GM23338 (cell line): ENCODE results near the gene GALM. TPM values are rescaled to one million over a fixed set of nuclear protein-coding genes. Genes with fewer than 3 reads are reported as not detected.

Source experiments
- ATAC-seq: fragments of 200-7000 bp; cut with Tn5 transposase; 3 replicates; pipeline ENCODE4 v1.9.1; 2020
- DNase-seq: peaks from one replicate; pipeline ENCODE4 v3.0.0-alpha.2; 2015; ENCODE audit warnings: low spot score
- H2AFZ ChIP-seq: fragments of 200-600 bp; sonication (generic); 2 replicates; pipeline ENCODE4 v1.8.0; 2016; ENCODE audit warnings: antibody characterized with exemption, mild to moderate bottlenecking, moderate library complexity
- H3F3A ChIP-seq: fragments of 200-600 bp; sonication (generic); replicated peaks from 2 replicates; pipeline ENCODE4 v1.8.0; 2017; ENCODE audit warnings: antibody characterized with exemption, mixed run types, low read depth
- H3K27ac ChIP-seq: fragments of 200-600 bp; sonication (generic); 2 replicates; pipeline ENCODE4 v1.6.1; 2016; ENCODE audit warnings: low read depth
- H3K27me3 ChIP-seq: fragments of 200-600 bp; sonication (generic); 2 replicates; pipeline ENCODE4 v1.8.0; 2016; ENCODE audit warnings: mild to moderate bottlenecking, mixed run types, moderate library complexity; ENCODE audit not compliant: insufficient read depth
- H3K36me3 ChIP-seq: fragments of 200-600 bp; sonication (generic); 2 replicates; pipeline ENCODE4 v1.8.0; 2016; ENCODE audit warnings: mild to moderate bottlenecking; ENCODE audit not compliant: insufficient read depth
- H3K4me1 ChIP-seq: fragments of 200-600 bp; sonication (generic); 2 replicates; pipeline ENCODE4 v1.8.0; 2016; ENCODE audit warnings: mild to moderate bottlenecking, moderate library complexity; ENCODE audit not compliant: insufficient read depth
- H3K4me2 ChIP-seq: fragments of 200-600 bp; sonication (generic); 2 replicates; pipeline ENCODE4 v1.7.1; 2017; ENCODE audit warnings: mixed run types
- H3K4me3 ChIP-seq: fragments of 200-600 bp; sonication (generic); 2 replicates; pipeline ENCODE4 v1.6.1; 2016; ENCODE audit warnings: mixed run types
- H3K79me2 ChIP-seq: fragments of 200-600 bp; sonication (generic); replicated peaks from 2 replicates; pipeline ENCODE4 v1.8.0; 2017; ENCODE audit warnings: mild to moderate bottlenecking; ENCODE audit not compliant: insufficient read depth
- H3K9me2 ChIP-seq: fragments of 200-600 bp; sonication (generic); 2 replicates; pipeline ENCODE4 v1.8.0; 2017; ENCODE audit not compliant: insufficient read depth
- H4K20me1 ChIP-seq: fragments of 200-600 bp; sonication (generic); replicated peaks from 2 replicates; pipeline ENCODE4 v1.8.0; 2017; ENCODE audit warnings: mild to moderate bottlenecking; ENCODE audit not compliant: insufficient read depth
- H3K27ac Mint-ChIP-seq: 2 replicates; pipeline ENCODE4 v1.8.0; 2020; ENCODE audit warnings: inconsistent platforms, mild to moderate bottlenecking, moderate library complexity, mixed read lengths
- H3K27me3 Mint-ChIP-seq: 3 replicates; pipeline ENCODE4 v1.8.0; 2022; ENCODE audit warnings: low read depth, mild to moderate bottlenecking, moderate library complexity, mixed read lengths, inconsistent platforms; ENCODE audit not compliant: insufficient read depth, poor library complexity
- H3K36me3 Mint-ChIP-seq: 3 replicates; pipeline ENCODE4 v1.8.0; 2021; ENCODE audit warnings: low read depth, mild to moderate bottlenecking, inconsistent platforms, moderate library complexity, mixed read lengths
- H3K4me1 Mint-ChIP-seq: 3 replicates; pipeline ENCODE4 v1.8.0; 2020; ENCODE audit warnings: mild to moderate bottlenecking, inconsistent platforms, mixed read lengths
- H3K4me3 Mint-ChIP-seq: 3 replicates; pipeline ENCODE4 v1.8.0; 2021; ENCODE audit warnings: moderate library complexity, mild to moderate bottlenecking, inconsistent platforms, mixed read lengths
- H3K9me3 Mint-ChIP-seq: 3 replicates; pipeline ENCODE4 v1.8.0; 2020; ENCODE audit warnings: moderate library complexity, mild to moderate bottlenecking, inconsistent platforms, mixed read lengths
- CREB1 ChIP-seq: fragments of 250-450 bp; sonication (Bioruptor Pico); IDR thresholded peaks from 2 replicates; pipeline ENCODE4 v1.5.0; 2020; ENCODE audit warnings: low read depth, mild to moderate bottlenecking, moderate library complexity
- EZH2 ChIP-seq: fragments of 200-600 bp; sonication (generic); IDR thresholded peaks from one replicate; pipeline ENCODE4 v1.8.0; 2017; ENCODE audit warnings: antibody characterized with exemption, mild to moderate bottlenecking, low read depth; ENCODE audit not compliant: unreplicated experiment
- EZH2phosphoT487 ChIP-seq: fragments of 200-600 bp; sonication (generic); IDR thresholded peaks from one replicate; pipeline ENCODE4 v1.8.1; 2018; ENCODE audit warnings: antibody characterized with exemption; ENCODE audit not compliant: unreplicated experiment
- JUNB ChIP-seq: IDR thresholded peaks from one replicate; pipeline ENCODE4 v1.6.1; 2016; ENCODE audit warnings: antibody characterized with exemption; ENCODE audit not compliant: unreplicated experiment
- NANOG ChIP-seq: IDR thresholded peaks from 2 replicates; pipeline ENCODE4 v1.6.1; 2016; ENCODE audit warnings: antibody characterized with exemption, borderline replicate concordance
- POLR2AphosphoS5 ChIP-seq: IDR thresholded peaks from 2 replicates; pipeline ENCODE4 v1.6.1; 2016; ENCODE audit warnings: antibody characterized with exemption, low read depth
- STAT1 ChIP-seq: IDR thresholded peaks from one replicate; pipeline ENCODE4 v1.6.1; 2016; ENCODE audit warnings: antibody characterized with exemption; ENCODE audit not compliant: unreplicated experiment
- ZNF114 ChIP-seq: fragments of 250-450 bp; sonication (Bioruptor Pico); IDR thresholded peaks from 2 replicates; pipeline ENCODE4 v1.5.0; 2020; ENCODE audit warnings: mild to moderate bottlenecking, moderate library complexity
- ZNF331 ChIP-seq: fragments of 250-450 bp; sonication (Bioruptor Pico); IDR thresholded peaks from 2 replicates; pipeline ENCODE4 v1.5.0; 2020; ENCODE audit warnings: low read depth, mild to moderate bottlenecking, moderate library complexity
- polyA plus RNA-seq: library from polyadenylated mRNA; unstranded; fragments of >200 nt; fragmentation: Nextera tagmentation; extraction: Ambion mirVana; gene quantifications from 2 replicates; pipeline ENCODE4 v1.2.1, GENCODE V29; 2016
- total RNA-seq: library from RNA; depleted of rRNA; stranded (reverse); fragments of >200 nt; shearing (Covaris generic); gene quantifications from 2 replicates; pipeline ENCODE4 v1.2.3, GENCODE V29; 2014
- TF ChIP-seq, protein P1 (sequence below): IDR thresholded peaks from 2 replicates; pipeline ENCODE4 v1.6.1; 2016; ENCODE audit warnings: antibody characterized with exemption
- TF ChIP-seq, protein P2 (sequence below): IDR thresholded peaks from one replicate; pipeline ENCODE4 v1.6.1; 2018; ENCODE audit warnings: antibody characterized with exemption; ENCODE audit not compliant: unreplicated experiment
- TF ChIP-seq, protein P3 (sequence below): fragments of 250-450 bp; sonication (Bioruptor Pico); IDR thresholded peaks from 2 replicates; pipeline ENCODE4 v1.5.0; 2020; ENCODE audit warnings: mild to moderate bottlenecking, moderate library complexity
- TF ChIP-seq, protein P4 (sequence below), 2 experiments: fragments of 200-600 bp in 1 of 2; sonication (generic) in 1 of 2; conservative IDR thresholded peaks; 2 replicates each; pipeline versions ENCODE4 v1.5.1 to v1.6.1; 2016 to 2017; ENCODE audit warnings: antibody characterized with exemption in 2 of 2, low read depth in 2 of 2, mild to moderate bottlenecking in 2 of 2, moderate library complexity in 1 of 2

GALM gene
- total and polyA plus RNA-seq, 2 experiments from 2014 or later: 9.3 to 21.6 TPM

DNA sequence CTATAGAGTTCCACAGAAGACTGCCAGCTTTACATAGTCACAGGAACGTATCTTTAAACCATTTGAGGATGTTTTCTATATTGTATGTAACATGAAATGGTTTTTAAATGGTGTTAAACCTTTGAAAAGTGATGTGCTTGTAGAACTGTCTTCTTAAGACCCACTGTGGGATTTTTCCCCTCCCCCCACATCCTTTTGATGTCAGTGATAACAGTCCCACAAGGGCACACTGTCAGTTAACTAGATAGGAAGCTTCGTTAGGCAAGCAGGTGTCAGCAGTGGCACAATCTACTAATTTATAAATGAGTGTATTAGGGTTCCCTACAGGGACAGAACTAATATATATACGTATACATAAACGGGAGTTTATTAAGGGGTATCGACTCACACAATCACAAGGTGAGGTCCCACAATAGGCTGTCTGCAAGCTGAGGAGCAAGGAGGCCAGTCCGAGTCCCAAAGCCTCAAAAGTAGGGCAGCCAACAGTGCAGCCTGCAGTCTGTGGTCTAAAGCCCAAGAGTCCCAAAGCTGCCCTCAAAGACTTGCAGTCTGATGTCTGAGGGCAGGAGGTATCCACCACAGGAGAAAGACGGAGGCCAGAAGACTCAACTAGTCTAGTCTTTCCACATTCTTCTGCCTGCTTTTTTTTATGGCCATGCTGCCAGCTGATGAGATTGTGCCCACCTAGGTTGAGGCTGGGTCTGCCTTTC lies 39.4 kb upstream of the GALM start:
- TF ChIP-seq NANOG (no peak), STAT1 (no peak), EZH2phosphoT487 (no peak), EZH2 (no peak), POLR2AphosphoS5 (no peak), ZNF331 (CRISPR knock-in tag) (no peak), CREB1 (no peak), ZNF114 (no peak), JUNB (no peak)
- TF ChIP-seq, protein P1, sequence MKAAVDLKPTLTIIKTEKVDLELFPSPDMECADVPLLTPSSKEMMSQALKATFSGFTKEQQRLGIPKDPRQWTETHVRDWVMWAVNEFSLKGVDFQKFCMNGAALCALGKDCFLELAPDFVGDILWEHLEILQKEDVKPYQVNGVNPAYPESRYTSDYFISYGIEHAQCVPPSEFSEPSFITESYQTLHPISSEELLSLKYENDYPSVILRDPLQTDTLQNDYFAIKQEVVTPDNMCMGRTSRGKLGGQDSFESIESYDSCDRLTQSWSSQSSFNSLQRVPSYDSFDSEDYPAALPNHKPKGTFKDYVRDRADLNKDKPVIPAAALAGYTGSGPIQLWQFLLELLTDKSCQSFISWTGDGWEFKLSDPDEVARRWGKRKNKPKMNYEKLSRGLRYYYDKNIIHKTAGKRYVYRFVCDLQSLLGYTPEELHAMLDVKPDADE: no peak
- TF ChIP-seq, protein P2, sequence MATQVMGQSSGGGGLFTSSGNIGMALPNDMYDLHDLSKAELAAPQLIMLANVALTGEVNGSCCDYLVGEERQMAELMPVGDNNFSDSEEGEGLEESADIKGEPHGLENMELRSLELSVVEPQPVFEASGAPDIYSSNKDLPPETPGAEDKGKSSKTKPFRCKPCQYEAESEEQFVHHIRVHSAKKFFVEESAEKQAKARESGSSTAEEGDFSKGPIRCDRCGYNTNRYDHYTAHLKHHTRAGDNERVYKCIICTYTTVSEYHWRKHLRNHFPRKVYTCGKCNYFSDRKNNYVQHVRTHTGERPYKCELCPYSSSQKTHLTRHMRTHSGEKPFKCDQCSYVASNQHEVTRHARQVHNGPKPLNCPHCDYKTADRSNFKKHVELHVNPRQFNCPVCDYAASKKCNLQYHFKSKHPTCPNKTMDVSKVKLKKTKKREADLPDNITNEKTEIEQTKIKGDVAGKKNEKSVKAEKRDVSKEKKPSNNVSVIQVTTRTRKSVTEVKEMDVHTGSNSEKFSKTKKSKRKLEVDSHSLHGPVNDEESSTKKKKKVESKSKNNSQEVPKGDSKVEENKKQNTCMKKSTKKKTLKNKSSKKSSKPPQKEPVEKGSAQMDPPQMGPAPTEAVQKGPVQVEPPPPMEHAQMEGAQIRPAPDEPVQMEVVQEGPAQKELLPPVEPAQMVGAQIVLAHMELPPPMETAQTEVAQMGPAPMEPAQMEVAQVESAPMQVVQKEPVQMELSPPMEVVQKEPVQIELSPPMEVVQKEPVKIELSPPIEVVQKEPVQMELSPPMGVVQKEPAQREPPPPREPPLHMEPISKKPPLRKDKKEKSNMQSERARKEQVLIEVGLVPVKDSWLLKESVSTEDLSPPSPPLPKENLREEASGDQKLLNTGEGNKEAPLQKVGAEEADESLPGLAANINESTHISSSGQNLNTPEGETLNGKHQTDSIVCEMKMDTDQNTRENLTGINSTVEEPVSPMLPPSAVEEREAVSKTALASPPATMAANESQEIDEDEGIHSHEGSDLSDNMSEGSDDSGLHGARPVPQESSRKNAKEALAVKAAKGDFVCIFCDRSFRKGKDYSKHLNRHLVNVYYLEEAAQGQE: no peak
- TF ChIP-seq, protein P3, sequence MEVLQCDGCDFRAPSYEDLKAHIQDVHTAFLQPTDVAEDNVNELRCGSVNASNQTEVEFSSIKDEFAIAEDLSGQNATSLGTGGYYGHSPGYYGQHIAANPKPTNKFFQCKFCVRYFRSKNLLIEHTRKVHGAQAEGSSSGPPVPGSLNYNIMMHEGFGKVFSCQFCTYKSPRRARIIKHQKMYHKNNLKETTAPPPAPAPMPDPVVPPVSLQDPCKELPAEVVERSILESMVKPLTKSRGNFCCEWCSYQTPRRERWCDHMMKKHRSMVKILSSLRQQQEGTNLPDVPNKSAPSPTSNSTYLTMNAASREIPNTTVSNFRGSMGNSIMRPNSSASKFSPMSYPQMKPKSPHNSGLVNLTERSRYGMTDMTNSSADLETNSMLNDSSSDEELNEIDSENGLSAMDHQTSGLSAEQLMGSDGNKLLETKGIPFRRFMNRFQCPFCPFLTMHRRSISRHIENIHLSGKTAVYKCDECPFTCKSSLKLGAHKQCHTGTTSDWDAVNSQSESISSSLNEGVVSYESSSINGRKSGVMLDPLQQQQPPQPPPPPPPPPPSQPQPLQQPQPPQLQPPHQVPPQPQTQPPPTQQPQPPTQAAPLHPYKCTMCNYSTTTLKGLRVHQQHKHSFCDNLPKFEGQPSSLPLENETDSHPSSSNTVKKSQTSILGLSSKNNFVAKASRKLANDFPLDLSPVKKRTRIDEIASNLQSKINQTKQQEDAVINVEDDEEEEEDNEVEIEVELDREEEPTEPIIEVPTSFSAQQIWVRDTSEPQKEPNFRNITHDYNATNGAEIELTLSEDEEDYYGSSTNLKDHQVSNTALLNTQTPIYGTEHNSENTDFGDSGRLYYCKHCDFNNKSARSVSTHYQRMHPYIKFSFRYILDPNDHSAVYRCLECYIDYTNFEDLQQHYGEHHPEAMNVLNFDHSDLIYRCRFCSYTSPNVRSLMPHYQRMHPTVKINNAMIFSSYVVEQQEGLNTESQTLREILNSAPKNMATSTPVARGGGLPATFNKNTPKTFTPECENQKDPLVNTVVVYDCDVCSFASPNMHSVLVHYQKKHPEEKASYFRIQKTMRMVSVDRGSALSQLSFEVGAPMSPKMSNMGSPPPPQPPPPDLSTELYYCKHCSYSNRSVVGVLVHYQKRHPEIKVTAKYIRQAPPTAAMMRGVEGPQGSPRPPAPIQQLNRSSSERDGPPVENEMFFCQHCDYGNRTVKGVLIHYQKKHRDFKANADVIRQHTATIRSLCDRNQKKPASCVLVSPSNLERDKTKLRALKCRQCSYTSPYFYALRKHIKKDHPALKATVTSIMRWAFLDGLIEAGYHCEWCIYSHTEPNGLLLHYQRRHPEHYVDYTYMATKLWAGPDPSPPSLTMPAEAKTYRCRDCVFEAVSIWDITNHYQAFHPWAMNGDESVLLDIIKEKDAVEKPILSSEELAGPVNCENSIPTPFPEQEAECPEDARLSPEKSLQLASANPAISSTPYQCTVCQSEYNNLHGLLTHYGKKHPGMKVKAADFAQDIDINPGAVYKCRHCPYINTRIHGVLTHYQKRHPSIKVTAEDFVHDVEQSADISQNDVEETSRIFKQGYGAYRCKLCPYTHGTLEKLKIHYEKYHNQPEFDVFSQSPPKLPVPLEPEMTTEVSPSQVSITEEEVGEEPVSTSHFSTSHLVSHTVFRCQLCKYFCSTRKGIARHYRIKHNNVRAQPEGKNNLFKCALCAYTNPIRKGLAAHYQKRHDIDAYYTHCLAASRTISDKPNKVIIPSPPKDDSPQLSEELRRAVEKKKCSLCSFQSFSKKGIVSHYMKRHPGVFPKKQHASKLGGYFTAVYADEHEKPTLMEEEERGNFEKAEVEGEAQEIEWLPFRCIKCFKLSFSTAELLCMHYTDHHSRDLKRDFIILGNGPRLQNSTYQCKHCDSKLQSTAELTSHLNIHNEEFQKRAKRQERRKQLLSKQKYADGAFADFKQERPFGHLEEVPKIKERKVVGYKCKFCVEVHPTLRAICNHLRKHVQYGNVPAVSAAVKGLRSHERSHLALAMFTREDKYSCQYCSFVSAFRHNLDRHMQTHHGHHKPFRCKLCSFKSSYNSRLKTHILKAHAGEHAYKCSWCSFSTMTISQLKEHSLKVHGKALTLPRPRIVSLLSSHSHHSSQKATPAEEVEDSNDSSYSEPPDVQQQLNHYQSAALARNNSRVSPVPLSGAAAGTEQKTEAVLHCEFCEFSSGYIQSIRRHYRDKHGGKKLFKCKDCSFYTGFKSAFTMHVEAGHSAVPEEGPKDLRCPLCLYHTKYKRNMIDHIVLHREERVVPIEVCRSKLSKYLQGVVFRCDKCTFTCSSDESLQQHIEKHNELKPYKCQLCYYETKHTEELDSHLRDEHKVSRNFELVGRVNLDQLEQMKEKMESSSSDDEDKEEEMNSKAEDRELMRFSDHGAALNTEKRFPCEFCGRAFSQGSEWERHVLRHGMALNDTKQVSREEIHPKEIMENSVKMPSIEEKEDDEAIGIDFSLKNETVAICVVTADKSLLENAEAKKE (CRISPR knock-in tag): no peak
- TF ChIP-seq, protein P4, sequence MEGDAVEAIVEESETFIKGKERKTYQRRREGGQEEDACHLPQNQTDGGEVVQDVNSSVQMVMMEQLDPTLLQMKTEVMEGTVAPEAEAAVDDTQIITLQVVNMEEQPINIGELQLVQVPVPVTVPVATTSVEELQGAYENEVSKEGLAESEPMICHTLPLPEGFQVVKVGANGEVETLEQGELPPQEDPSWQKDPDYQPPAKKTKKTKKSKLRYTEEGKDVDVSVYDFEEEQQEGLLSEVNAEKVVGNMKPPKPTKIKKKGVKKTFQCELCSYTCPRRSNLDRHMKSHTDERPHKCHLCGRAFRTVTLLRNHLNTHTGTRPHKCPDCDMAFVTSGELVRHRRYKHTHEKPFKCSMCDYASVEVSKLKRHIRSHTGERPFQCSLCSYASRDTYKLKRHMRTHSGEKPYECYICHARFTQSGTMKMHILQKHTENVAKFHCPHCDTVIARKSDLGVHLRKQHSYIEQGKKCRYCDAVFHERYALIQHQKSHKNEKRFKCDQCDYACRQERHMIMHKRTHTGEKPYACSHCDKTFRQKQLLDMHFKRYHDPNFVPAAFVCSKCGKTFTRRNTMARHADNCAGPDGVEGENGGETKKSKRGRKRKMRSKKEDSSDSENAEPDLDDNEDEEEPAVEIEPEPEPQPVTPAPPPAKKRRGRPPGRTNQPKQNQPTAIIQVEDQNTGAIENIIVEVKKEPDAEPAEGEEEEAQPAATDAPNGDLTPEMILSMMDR (conservative IDR thresholded peaks at IDR 0.05; ENCODE audit: low read depth in 2 of 2): no peak
- H3K9me3 Mint-ChIP-seq: peaks cover 4% of the 10 kb centered on the region; the same call in 2 of the 3 replicates

More for the DNA sequence above, 39.4 kb upstream of the GALM start:
- no peaks in the 10 kb centered on the region for H3K27me3 Mint-ChIP-seq
- ATAC-seq (no peak), DNase-seq (no peak)
- Histone ChIP-seq H3K9me2 (no peaks in the 10 kb centered on the region), H3K4me1 (no peaks in the 10 kb centered on the region), H3K4me2 (no peak overlapping the region), H4K20me1 (no peaks in the 10 kb centered on the region), H2AFZ (no peak overlapping the region), H3K27me3 (no peaks in the 10 kb centered on the region), H3K27ac (no peak overlapping the region), H3F3A (no peaks in the 10 kb centered on the region), H3K4me3 (no peak overlapping the region), H3K36me3 (no peaks in the 10 kb centered on the region), H3K79me2 (no peaks in the 10 kb centered on the region)
- H3K4me1 Mint-ChIP-seq: peaks cover 4% of the 10 kb centered on the region; the same call in 1 of the 3 replicates
- H3K36me3 Mint-ChIP-seq: no peaks in the 10 kb centered on the region
- no peak overlapping the region for H3K4me3 Mint-ChIP-seq
- H3K27ac Mint-ChIP-seq: no peak overlapping the region
